Activated T-cell treated with anti-CD3 and anti-CD28 coated beads, Interleukin-2, amount 50 U/mL, for 24 hours (primary cell): Measurements from ENCODE around the gene NAA16.
A peak's percentile ranks its signal among the peaks of the same experiment; 100 is the strongest.
"Not testable (repeated sequence)": the region's sequence is repeated elsewhere in the genome, so short reads cannot be mapped to it uniquely, and the experiment has no call there.

Source experiments
- DNase-seq: peaks from one replicate; pipeline ENCODE4 v3.0.0-alpha.2; 2020
- H3K27ac Mint-ChIP-seq: 2 replicates; pipeline ENCODE4 v1.8.0; 2020; ENCODE audit warnings: mild to moderate bottlenecking, mixed read lengths
- H3K27me3 Mint-ChIP-seq: 2 replicates; pipeline ENCODE4 v1.8.0; 2020; ENCODE audit warnings: mixed read lengths
- H3K36me3 Mint-ChIP-seq: 2 replicates; pipeline ENCODE4 v1.8.0; 2020; ENCODE audit warnings: low read depth, mixed read lengths
- H3K4me1 Mint-ChIP-seq: 2 replicates; pipeline ENCODE4 v1.8.0; 2020; ENCODE audit warnings: low read depth, mixed read lengths
- H3K4me3 Mint-ChIP-seq: 2 replicates; pipeline ENCODE4 v1.8.0; 2020; ENCODE audit warnings: mild to moderate bottlenecking, moderate library complexity, mixed read lengths
- H3K9me3 Mint-ChIP-seq: 2 replicates; pipeline ENCODE4 v1.8.0; 2020; ENCODE audit warnings: mixed read lengths

NAA16 gene

GRCh38 chr13:41310963-41311405, at the start of gene NAA16:
TSS of gene NAA16 (plus strand) at chr13:41311267. CDS start at chr13:41311529, 262 bp downstream.
- peaks cover 39% of the 10 kb centered on the region for H3K4me1 Mint-ChIP-seq
- peak within 1 kb of the TSS; percentile 98 for H3K27ac Mint-ChIP-seq
- H3K27me3 Mint-ChIP-seq, result no peaks in the 10 kb centered on the region
- DNase-seq, result peak; percentile 99
- H3K36me3 Mint-ChIP-seq, result peaks cover 15% of the 10 kb centered on the region
- H3K4me3 Mint-ChIP-seq, result peak within 1 kb of the TSS; percentile 95
- no peaks in the 10 kb centered on the region for H3K9me3 Mint-ChIP-seq

- peak; percentile 89 for DNase-seq
- H3K4me1 Mint-ChIP-seq, result peaks cover 26% of the 10 kb centered on the region
- peak within 1 kb of the TSS; percentile 97 for H3K4me3 Mint-ChIP-seq
- H3K27me3 Mint-ChIP-seq, result no peaks in the 10 kb centered on the region
- H3K36me3 Mint-ChIP-seq, result peaks cover 53% of the 10 kb centered on the region
- H3K27ac Mint-ChIP-seq, result peak within 1 kb of the TSS; percentile 99
- H3K9me3 Mint-ChIP-seq, result peaks cover 2% of the 10 kb centered on the region
These were observed 47.7 kb upstream of the NAA16 start, which contains the start of gene MTRF1 for GRCh38 chr13:41263261-41263971. TSS of gene MTRF1 (minus strand) at chr13:41263576. CDS start at chr13:41260907, 2,669 bp downstream.

- H3K27me3 Mint-ChIP-seq, result no peaks in the 10 kb centered on the region
- H3K36me3 Mint-ChIP-seq, result peaks cover 27% of the 10 kb centered on the region
- DNase-seq, result no peak
- H3K27ac Mint-ChIP-seq, result no peak overlapping the region
- no peak overlapping the region for H3K4me3 Mint-ChIP-seq
- peaks cover 26% of the 10 kb centered on the region for H3K4me1 Mint-ChIP-seq
- peaks cover 7% of the 10 kb centered on the region for H3K9me3 Mint-ChIP-seq
These were observed 44.0 kb upstream of the NAA16 start for GRCh38 chr13:41267106-41267505.

GRCh38 chr13:41268764-41269163, 42.3 kb upstream of the NAA16 start:
- no peak for DNase-seq
- Mint-ChIP-seq H3K27me3 (no peaks in the 10 kb centered on the region), H3K4me1 (peaks cover 21% of the 10 kb centered on the region), H3K27ac (no peak overlapping the region), H3K36me3 (peaks cover 12% of the 10 kb centered on the region), H3K9me3 (peaks cover 7% of the 10 kb centered on the region), H3K4me3 (no peak overlapping the region)

GRCh38 chr13:41271456-41272285, 39.4 kb upstream of the NAA16 start:
- Mint-ChIP-seq H3K27ac (peak overlapping the region; percentile 90), H3K4me1 (peaks cover 19% of the 10 kb centered on the region), H3K36me3 (peaks cover 12% of the 10 kb centered on the region), H3K4me3 (peak overlapping the region; percentile 42), H3K27me3 (no peaks in the 10 kb centered on the region), H3K9me3 (peaks cover 7% of the 10 kb centered on the region)
- peak; percentile 37 for DNase-seq

- Mint-ChIP-seq H3K36me3 (peaks cover 4% of the 10 kb centered on the region), H3K4me1 (peaks cover 19% of the 10 kb centered on the region), H3K27me3 (no peaks in the 10 kb centered on the region), H3K4me3 (no peak overlapping the region), H3K9me3 (peaks cover 4% of the 10 kb centered on the region), H3K27ac (no peak overlapping the region)
- DNase-seq, result no peak
These were observed 37.1 kb upstream of the NAA16 start for GRCh38 chr13:41273831-41274441.

- no peak for DNase-seq
- H3K4me3 Mint-ChIP-seq, result no peak overlapping the region
- peaks cover 2% of the 10 kb centered on the region for H3K36me3 Mint-ChIP-seq
- H3K9me3 Mint-ChIP-seq, result peaks cover 2% of the 10 kb centered on the region
- H3K27me3 Mint-ChIP-seq, result no peaks in the 10 kb centered on the region
- H3K27ac Mint-ChIP-seq, result no peak overlapping the region
- peaks cover 19% of the 10 kb centered on the region for H3K4me1 Mint-ChIP-seq
These were observed 36.2 kb upstream of the NAA16 start for GRCh38 chr13:41274881-41275280.

- Mint-ChIP-seq H3K36me3 (no peaks in the 10 kb centered on the region), H3K4me1 (peaks cover 9% of the 10 kb centered on the region), H3K9me3 (no peaks in the 10 kb centered on the region), H3K27ac (no peak overlapping the region), H3K27me3 (no peaks in the 10 kb centered on the region), H3K4me3 (no peak overlapping the region)
- no peak for DNase-seq
These were observed 34.2 kb upstream of the NAA16 start for GRCh38 chr13:41276824-41277223.

- not testable (repeated sequence) for H3K36me3 Mint-ChIP-seq, H3K4me3 Mint-ChIP-seq, H3K27me3 Mint-ChIP-seq, H3K4me1 Mint-ChIP-seq, H3K9me3 Mint-ChIP-seq, H3K27ac Mint-ChIP-seq, DNase-seq
These were observed 31.9 kb upstream of the NAA16 start for GRCh38 chr13:41279156-41279555.

- Mint-ChIP-seq H3K27me3 (no peaks in the 10 kb centered on the region), H3K9me3 (no peaks in the 10 kb centered on the region), H3K4me1 (peaks cover 21% of the 10 kb centered on the region), H3K4me3 (no peak overlapping the region), H3K36me3 (no peaks in the 10 kb centered on the region), H3K27ac (no peak overlapping the region)
- no peak for DNase-seq
These were observed 28.9 kb upstream of the NAA16 start for GRCh38 chr13:41282129-41282571.

- H3K4me1 Mint-ChIP-seq, result peaks cover 27% of the 10 kb centered on the region
- H3K9me3 Mint-ChIP-seq, result no peaks in the 10 kb centered on the region
- no peaks in the 10 kb centered on the region for H3K36me3 Mint-ChIP-seq
- no peak overlapping the region for H3K4me3 Mint-ChIP-seq
- no peak for DNase-seq
- no peak overlapping the region for H3K27ac Mint-ChIP-seq
- no peaks in the 10 kb centered on the region for H3K27me3 Mint-ChIP-seq
These were observed 26.4 kb upstream of the NAA16 start for GRCh38 chr13:41284512-41285288.

- peak overlapping the region; percentile 11 for H3K4me3 Mint-ChIP-seq
These were observed 24.7 kb upstream of the NAA16 start for GRCh38 chr13:41286370-41286769.

GRCh38 chr13:41289463-41289881, 21.6 kb upstream of the NAA16 start:
- DNase-seq, result no peak
- H3K36me3 Mint-ChIP-seq, result peaks cover 2% of the 10 kb centered on the region
- peaks cover 27% of the 10 kb centered on the region for H3K4me1 Mint-ChIP-seq
- H3K27ac Mint-ChIP-seq, result no peak overlapping the region
- no peak overlapping the region for H3K4me3 Mint-ChIP-seq
- peaks cover 7% of the 10 kb centered on the region for H3K9me3 Mint-ChIP-seq
- no peaks in the 10 kb centered on the region for H3K27me3 Mint-ChIP-seq

More at GRCh38 chr13:41286370-41286769, 24.7 kb upstream of the NAA16 start:
- Mint-ChIP-seq H3K27me3 (no peaks in the 10 kb centered on the region), H3K27ac (peak overlapping the region; percentile 19), H3K9me3 (peaks cover under 1% of the 10 kb centered on the region), H3K4me1 (peaks cover 27% of the 10 kb centered on the region), H3K36me3 (no peaks in the 10 kb centered on the region)
- DNase-seq, result no peak

GRCh38 chr13:41291246-41291645, 19.8 kb upstream of the NAA16 start:
- Mint-ChIP-seq H3K9me3 (peaks cover 12% of the 10 kb centered on the region), H3K27me3 (no peaks in the 10 kb centered on the region), H3K4me1 (peaks cover 16% of the 10 kb centered on the region), H3K36me3 (peaks cover 2% of the 10 kb centered on the region), H3K27ac (no peak overlapping the region), H3K4me3 (no peak overlapping the region)
- DNase-seq, result no peak
